OCI-LY7 (cell line): ENCODE data around the gene PTPRZ1.

Source experiments
- EZH2phosphoT487 ChIP-seq: fragments of 200-600 bp; sonication (generic); IDR thresholded peaks from 2 replicates; pipeline ENCODE4 v1.6.1; 2018; ENCODE audit warnings: low read depth, borderline replicate concordance, mild to moderate bottlenecking, mixed run types, antibody characterized with exemption, low read length, moderate library complexity, mixed read lengths
- TF ChIP-seq, protein P1 (sequence below): fragments of 200-600 bp; sonication (generic); conservative IDR thresholded peaks from 2 replicates; pipeline ENCODE4 v1.5.1; 2014; ENCODE audit warnings: mild to moderate bottlenecking, antibody characterized with exemption, low read length, moderate library complexity, mixed read lengths

- TF ChIP-seq, protein P1, sequence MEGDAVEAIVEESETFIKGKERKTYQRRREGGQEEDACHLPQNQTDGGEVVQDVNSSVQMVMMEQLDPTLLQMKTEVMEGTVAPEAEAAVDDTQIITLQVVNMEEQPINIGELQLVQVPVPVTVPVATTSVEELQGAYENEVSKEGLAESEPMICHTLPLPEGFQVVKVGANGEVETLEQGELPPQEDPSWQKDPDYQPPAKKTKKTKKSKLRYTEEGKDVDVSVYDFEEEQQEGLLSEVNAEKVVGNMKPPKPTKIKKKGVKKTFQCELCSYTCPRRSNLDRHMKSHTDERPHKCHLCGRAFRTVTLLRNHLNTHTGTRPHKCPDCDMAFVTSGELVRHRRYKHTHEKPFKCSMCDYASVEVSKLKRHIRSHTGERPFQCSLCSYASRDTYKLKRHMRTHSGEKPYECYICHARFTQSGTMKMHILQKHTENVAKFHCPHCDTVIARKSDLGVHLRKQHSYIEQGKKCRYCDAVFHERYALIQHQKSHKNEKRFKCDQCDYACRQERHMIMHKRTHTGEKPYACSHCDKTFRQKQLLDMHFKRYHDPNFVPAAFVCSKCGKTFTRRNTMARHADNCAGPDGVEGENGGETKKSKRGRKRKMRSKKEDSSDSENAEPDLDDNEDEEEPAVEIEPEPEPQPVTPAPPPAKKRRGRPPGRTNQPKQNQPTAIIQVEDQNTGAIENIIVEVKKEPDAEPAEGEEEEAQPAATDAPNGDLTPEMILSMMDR = no peak
- no peak for TF ChIP-seq EZH2phosphoT487
These were observed 14.7 kb downstream of the PTPRZ1 start for GRCh38 chr7:121887634-121888033.
